Measurements from ENCODE around the gene PPM1D. TPM values are rescaled to one million over a fixed set of nuclear protein-coding genes. Genes with fewer than 3 reads are reported as not detected.

PPM1D gene
- total and polyA plus RNA-seq, 2 experiments from 2014 or later, result 7.8 to 13.3 TPM

GRCh38 chr17:60594734-60595133 is 5.3 kb upstream of the PPM1D start:
- Histone ChIP-seq H3K4me1 (ENCODE audit: insufficient read depth) (no peaks in the 10 kb centered on the region), H3F3A (replicated peaks; ENCODE audit: low read depth) (no peaks in the 10 kb centered on the region), H3K4me3 (no peak overlapping the region), H3K4me2 (no peak overlapping the region), H3K9me2 (ENCODE audit: insufficient read depth) (no peaks in the 10 kb centered on the region), H3K27ac (ENCODE audit: low read depth) (no peak overlapping the region), H3K27me3 (ENCODE audit: insufficient read depth) (no peaks in the 10 kb centered on the region), H3K36me3 (ENCODE audit: insufficient read depth) (no peaks in the 10 kb centered on the region), H2AFZ (no peak overlapping the region), H4K20me1 (replicated peaks; ENCODE audit: insufficient read depth) (no peaks in the 10 kb centered on the region), H3K79me2 (replicated peaks; ENCODE audit: insufficient read depth) (no peaks in the 10 kb centered on the region)
- ATAC-seq (no peak), DNase-seq (ENCODE audit: low spot score) (no peak)
- TF ChIP-seq POLR2AphosphoS5 (IDR thresholded peaks at IDR 0.05; ENCODE audit: low read depth), result no peak
- no peak for TF ChIP-seq ZNF462 (CRISPR knock-in tag; IDR thresholded peaks at IDR 0.05)
- TF ChIP-seq NANOG (IDR thresholded peaks at IDR 0.05; ENCODE audit: borderline replicate concordance), result no peak
- no peak for TF ChIP-seq CREB1 (CRISPR knock-in tag; IDR thresholded peaks at IDR 0.05; ENCODE audit: low read depth)
- no peak for TF ChIP-seq EZH2phosphoT487 (IDR thresholded peaks at IDR 0.05; ENCODE audit: unreplicated experiment)
- TF ChIP-seq JUNB (IDR thresholded peaks at IDR 0.05; ENCODE audit: unreplicated experiment), result no peak
- no peak for TF ChIP-seq ZNF114 (CRISPR knock-in tag; IDR thresholded peaks at IDR 0.05)
- no peak for TF ChIP-seq STAT1 (IDR thresholded peaks at IDR 0.05; ENCODE audit: unreplicated experiment)
- TF ChIP-seq ETS1 (IDR thresholded peaks at IDR 0.05), result no peak
- no peak for TF ChIP-seq EZH2 (IDR thresholded peaks at IDR 0.05; ENCODE audit: low read depth, unreplicated experiment)
- no peak for TF ChIP-seq CTCF (conservative IDR thresholded peaks at IDR 0.05; ENCODE audit: low read depth in 2 of 2)
- TF ChIP-seq ZNF331 (CRISPR knock-in tag; IDR thresholded peaks at IDR 0.05; ENCODE audit: low read depth), result no peak
- Mint-ChIP-seq H3K4me1 (peaks cover 11% of the 10 kb centered on the region), H3K36me3 (ENCODE audit: low read depth) (no peaks in the 10 kb centered on the region), H3K27ac (no peak overlapping the region), H3K27me3 (ENCODE audit: insufficient read depth, low read depth, poor library complexity) (peaks cover 10% of the 10 kb centered on the region), H3K9me3 (no peaks in the 10 kb centered on the region), H3K4me3 (no peak overlapping the region)

All from GM23338 (cell line).